ENCODE data around the gene NKD1. TPM values are rescaled to one million over a fixed set of nuclear protein-coding genes. Genes with fewer than 3 reads are reported as not detected.
"Not testable (repeated sequence)": the region's sequence is repeated elsewhere in the genome, so short reads cannot be mapped to it uniquely, and the experiment has no call there.

NKD1 gene
- polyA plus RNA-seq (ENCODE audit: insufficient read length) = 11.8 TPM
- long read RNA-seq, donor 1, full-length matches to known transcripts = 2 of 7 reads
- long read RNA-seq, donor 1, partial matches to known transcripts = 5 of 7 reads
- long read RNA-seq, donor 1, other reads (novel, unspliced or antisense) = 0 of 7 reads
- long read RNA-seq, donor 2, full-length matches to known transcripts = 5 of 5 reads
- long read RNA-seq, donor 2, partial matches to known transcripts = 0 of 5 reads
- long read RNA-seq, donor 2, other reads (novel, unspliced or antisense) = 0 of 5 reads
- long read RNA-seq, donor 3, full-length matches to known transcripts = 3 of 3 reads
- long read RNA-seq, donor 3, partial matches to known transcripts = 0 of 3 reads
- long read RNA-seq, donor 3, other reads (novel, unspliced or antisense) = 0 of 3 reads
- long read RNA-seq, donor 4 = 0 reads
- long read RNA-seq, donor 5, full-length matches to known transcripts = 5 of 5 reads
- long read RNA-seq, donor 5, partial matches to known transcripts = 0 of 5 reads
- long read RNA-seq, donor 5, other reads (novel, unspliced or antisense) = 0 of 5 reads
- long read RNA-seq, donor 6, full-length matches to known transcripts = 3 of 3 reads
- long read RNA-seq, donor 6, partial matches to known transcripts = 0 of 3 reads
- long read RNA-seq, donor 6, other reads (novel, unspliced or antisense) = 0 of 3 reads
- long read RNA-seq, donor 7, full-length matches to known transcripts = 4 of 4 reads
- long read RNA-seq, donor 7, partial matches to known transcripts = 0 of 4 reads
- long read RNA-seq, donor 7, other reads (novel, unspliced or antisense) = 0 of 4 reads
- long read RNA-seq, donor 8, full-length matches to known transcripts = 1 of 1 reads
- long read RNA-seq, donor 8, partial matches to known transcripts = 0 of 1 reads
- long read RNA-seq, donor 8, other reads (novel, unspliced or antisense) = 0 of 1 reads

- peak; percentile 68 for DNase-seq
Observed at GRCh38 chr16:50548125-50548908, at the start of gene NKD1. Gene NKD1, plus strand, starts transcription at chr16:50548396. Its CDS starts 158 bp downstream, at chr16:50548554.

- no peak for DNase-seq
Observed at GRCh38 chr16:50498431-50499155, 49.6 kb upstream of the NKD1 start.

DNA sequence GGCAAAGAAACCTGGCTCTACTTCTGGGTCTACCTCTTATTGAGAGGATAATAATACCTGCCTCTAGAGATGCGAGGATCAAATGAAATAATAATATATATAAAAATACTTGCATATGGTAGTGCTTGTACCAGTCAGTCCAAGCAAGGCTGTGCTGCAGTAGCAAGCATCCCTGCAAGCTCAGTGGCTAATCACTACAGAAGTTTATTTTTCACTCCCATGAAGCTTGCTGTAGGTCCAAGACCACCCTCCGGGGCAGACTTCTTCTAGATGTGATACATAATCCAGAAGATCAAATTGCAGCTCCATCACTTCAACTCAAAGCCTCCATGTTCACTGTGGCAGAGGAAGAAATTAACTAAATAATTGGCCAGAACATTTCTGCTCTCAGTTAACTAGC lies 48.9 kb upstream of the NKD1 start:
- DNase-seq = no peak

DNA sequence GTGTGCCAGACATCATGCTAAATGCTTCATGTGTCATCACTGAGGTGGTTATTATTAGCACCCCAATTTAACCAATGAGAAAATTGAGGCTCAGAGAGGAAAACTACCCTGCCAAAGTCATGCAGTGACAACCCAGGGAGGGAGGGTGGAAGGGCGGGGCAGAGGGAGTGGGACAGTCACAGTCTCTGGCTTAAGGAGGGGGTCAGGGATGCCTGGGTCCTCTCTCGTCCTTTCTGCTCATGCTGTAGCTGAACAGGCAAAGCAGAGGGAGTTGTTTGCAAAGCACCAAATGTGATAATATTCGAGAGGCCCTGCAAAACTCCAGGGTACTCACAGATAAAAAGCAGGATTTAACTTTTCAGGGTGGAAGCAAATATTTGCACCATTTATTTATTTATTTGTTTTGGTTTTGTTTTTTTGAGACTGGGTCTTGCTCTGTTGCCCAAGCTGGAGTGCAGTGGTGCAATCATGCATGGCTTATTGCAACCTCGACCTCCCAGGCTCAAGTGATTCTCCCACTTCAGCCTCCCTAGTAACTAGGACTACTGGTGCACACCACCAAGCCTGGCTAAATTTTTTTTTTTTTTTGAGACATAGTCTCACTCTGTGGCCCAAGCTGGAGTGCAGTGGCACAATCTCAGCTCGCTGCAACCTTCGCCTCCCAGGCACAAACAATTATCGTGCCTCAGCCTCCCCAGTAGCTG lies 47.9 kb upstream of the NKD1 start:
- no peak for DNase-seq

- no peak for DNase-seq
Observed at GRCh38 chr16:50501251-50501650, 46.9 kb upstream of the NKD1 start.

DNA sequence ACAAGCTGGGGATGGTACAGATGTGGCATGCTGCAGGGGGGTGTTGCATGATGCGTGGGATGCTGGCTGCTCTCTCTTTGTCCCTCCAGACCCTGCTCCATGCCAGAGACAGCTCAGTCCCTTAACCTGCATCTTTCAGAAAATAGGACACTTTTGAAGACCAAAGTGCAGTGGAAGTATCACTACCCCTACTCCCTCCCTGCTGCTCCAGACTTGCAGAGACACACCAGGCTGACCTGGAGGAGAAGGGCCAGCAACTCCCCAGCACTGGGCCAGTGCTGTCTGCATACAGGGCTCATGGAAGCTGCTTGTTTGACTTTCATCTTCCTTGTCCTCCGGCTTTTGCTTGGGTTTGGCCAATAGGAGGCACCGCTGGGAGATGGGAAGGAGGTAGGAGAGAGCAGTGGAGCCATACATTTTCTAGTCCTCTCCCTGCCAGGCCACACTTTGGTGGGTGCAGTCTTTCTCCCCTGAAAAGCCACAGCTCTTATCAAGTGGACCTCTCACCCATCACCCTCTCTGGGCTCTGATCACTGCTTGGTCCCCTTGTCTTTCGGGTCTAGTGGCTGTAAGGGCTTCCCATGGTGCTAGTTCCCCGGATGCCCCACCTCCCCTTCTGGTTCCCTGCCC lies 46.1 kb upstream of the NKD1 start:
- DNase-seq = no peak

DNA sequence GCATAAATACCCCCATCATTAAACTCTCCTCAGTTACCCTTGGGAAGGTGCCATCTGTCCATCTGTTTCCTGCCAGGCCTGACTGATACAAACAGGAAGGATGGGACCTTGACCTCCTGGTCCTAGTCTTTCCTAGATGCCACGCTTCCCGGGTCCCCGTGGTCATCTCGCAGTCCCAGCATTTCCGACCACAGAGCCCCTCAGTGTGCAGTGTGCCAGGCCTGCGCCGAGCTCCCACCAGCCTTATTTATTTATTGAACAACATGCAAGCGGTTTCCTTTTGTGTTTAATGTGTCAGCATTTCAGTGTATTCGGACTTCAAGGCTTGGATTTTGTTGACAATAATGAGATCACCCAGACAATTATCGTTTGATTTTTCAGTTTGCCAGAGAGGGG lies 45.6 kb upstream of the NKD1 start:
- no peak for DNase-seq

DNA sequence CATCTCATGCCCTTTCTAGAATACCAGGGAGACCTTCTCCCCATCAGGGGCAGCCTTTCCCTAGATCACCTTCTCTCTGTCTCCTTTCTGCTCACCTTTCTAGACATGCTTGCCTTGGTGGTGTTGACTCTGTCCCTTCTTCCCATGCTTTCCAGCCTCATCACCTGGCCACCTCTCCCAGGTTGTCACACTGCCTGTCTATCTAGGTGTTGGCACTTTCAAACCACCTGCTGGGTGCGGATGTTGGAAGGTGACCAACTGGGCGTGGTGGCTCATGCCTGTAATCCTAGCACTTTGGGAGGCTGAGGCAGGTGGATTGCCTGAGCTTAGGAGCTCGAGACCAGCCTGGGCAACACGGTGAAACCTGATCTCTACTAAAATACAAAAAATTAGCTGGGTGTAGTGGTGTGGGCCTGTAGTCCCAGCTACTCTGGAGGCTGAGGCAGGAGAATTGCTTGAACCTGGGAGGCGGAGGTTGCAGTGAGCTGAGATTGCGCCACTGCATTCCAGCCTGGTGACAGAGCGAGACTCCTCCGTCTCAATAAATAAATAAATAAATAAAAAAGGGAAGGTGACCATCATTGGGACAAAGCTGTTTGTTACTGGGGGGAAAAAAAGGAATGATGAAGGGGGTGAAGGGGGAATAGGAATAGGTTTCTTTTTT lies 44.2 kb upstream of the NKD1 start:
- DNase-seq = not testable (repeated sequence)

GRCh38 chr16:50505115-50505514 lies 43.1 kb upstream of the NKD1 start:
- no peak for DNase-seq

- DNase-seq = no peak
Observed at GRCh38 chr16:50505714-50506542, 42.3 kb upstream of the NKD1 start.

DNA sequence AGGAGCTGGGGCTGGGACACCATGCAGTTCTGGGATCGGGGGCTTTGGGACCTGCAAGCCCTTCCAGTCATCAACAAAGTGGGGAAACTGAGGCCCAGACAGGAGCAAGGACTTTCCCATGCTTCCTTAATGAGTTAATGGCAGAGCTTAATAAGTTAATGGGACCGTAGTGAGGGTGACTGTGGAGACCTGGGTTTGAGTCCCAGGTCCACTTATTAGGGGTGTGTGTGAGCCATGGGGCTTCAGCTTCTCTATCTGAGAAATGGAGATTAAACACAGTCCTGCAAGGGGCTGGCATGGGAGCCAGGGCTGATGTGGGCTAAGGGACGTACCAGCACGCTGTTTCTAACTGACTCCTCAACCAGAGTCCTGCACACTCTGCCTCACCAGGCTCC lies 41.7 kb upstream of the NKD1 start:
- DNase-seq = no peak

GRCh38 chr16:50507397-50507796 lies 40.8 kb upstream of the NKD1 start:
- DNase-seq = no peak

DNA sequence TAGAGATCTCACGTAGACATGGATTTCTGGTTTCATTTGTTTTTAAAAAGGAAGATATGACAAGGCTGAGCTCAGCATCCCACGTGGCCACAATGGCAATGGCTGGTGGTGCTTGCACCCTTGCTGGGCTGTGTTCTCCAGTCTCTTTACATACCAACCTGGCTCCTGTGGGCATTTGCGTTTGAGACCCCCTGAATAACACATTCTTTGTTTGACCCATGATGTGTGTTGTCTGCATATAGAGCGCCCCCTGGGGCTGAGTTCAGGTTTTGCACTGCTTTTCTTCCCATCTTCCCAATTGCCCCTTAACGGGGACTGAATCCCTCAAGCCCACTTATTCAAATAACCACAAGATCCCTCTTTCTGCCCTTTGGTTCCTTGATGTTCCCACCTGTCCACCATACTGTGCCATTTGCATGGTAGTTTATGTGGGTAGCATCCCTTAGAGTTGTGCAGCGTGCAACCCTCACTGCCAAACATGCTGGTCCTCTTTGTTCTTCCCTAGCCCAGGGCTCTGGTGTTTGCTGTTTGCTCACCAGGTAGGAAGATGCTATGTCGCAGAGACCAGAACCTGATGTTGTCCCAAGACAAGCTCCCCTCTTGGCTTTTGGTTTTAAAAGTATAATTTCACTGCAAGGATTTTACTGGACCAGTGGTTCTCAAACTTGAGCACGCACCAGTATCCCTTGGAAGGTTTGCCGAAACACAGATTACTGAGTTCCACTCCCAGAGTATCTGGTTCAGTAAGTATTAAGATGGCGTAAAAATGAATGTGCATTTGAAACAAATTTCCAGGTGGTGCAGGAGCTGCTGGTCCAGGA lies 38.5 kb upstream of the NKD1 start:
- no peak for DNase-seq

DNA sequence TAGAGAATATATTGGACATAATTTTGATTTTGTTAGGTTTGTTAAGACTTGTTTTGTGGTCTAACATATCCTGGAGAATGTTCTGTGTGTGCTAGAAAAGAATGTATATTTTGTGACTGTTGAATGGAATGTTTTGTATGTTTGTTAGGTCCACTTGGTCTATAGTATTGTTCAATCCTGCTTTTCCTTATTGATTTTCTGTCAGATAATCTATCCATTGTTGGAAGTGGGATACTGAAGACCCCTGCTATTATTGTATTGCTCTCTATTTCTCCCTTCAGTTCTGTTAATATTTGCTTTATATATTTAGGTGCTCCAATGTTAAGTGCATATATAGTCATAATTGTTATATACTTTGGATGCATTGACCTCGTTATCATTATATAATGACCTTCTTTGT lies 33.0 kb upstream of the NKD1 start:
- no peak for DNase-seq

GRCh38 chr16:50516401-50516800 lies 31.8 kb upstream of the NKD1 start:
- no peak for DNase-seq

DNA sequence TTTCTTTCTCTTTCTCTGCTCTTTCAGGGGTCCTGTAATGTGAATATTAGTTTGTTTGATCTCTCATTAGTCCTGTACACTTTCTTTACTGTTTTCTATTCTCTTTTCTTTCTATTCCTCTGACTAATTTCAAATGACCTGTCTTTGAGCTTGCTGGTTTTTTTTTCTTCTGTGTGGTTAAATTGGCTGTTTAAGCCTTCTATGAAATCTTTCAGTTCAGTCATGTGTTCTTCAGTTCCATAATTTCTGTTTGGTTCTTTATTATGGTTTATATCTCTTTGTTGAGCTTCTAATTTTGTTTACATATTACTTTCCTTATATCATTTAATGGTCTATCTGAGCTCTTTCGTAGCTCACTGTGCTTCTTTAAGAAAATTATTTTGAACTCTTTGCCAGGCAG lies 31.3 kb upstream of the NKD1 start:
- DNase-seq = no peak

DNA sequence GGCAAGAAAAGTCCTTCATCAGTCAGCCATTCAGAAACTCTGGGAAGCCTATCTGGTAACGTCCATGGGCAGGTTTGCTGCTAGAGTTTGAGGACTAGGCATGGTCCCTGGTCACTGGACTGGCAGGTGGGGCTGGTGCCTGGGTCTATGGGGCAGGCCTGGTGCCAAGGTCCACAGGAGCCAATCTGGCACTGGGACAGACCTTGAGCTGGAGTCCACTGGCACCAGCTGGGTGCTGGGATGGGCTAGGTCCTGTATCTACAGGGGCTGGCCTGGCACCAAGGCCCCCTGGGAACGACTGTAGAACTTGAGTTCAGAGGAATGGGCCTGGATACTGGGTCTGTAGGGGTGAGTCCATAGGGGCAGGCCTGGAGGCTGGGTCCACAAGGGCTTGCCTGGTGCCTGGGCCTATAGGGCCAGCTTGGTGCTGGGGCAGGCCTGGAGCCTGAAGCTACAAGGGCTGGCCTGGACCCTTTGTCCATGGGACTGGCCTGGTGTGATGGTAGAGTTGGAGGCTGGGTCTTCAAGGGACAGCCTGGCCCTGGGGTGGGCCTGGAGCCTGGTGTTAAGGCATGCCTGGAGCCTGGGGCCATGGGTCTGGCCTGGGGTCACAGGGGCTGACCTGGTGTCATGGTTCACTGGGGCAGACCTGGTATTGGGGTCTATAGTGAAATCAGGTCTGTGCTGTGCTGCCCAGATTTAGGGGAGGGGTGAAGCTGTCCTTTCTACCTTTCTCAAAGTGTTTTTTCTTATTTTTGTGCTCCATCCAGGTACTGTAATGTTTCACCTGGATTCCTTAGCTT lies 30.5 kb upstream of the NKD1 start:
- DNase-seq = no peak

All from left kidney (tissue), 8 donors.